GM13977 (cell line): ENCODE measurements around the gene PDCD7.
"Not testable (repeated sequence)": the region's sequence is repeated elsewhere in the genome, so short reads cannot be mapped to it uniquely, and the experiment has no call there.

Experiments
- DNase-seq: peaks from one replicate; pipeline ENCODE4 v3.0.0; 2012; ENCODE audit warnings: low spot score
- CTCF ChIP-seq: IDR thresholded peaks from 2 replicates; pipeline ENCODE4 v1.5.1; 2012; ENCODE audit warnings: mild to moderate bottlenecking, control low read depth; ENCODE audit not compliant: insufficient read depth; ENCODE audit errors: extremely low read depth, missing control alignments
- in situ Hi-C: fragments of 300-500 bp; cut with MboI; formaldehyde crosslinking; loops from one replicate; pipeline ENCODE4 v1.12.0; 2022; ENCODE audit warnings: low sequenced_read_pairs, low pct_unique_long_range_greater_than_20kb, mixed read lengths, inconsistent platforms; ENCODE audit not compliant: unreplicated experiment

Gene PDCD7

GRCh38 chr15:65102912-65103311 is 30.7 kb downstream of the PDCD7 start:
- TF ChIP-seq CTCF: no peak
- in situ Hi-C loops: no loop called here
- no peak for DNase-seq

DNA sequence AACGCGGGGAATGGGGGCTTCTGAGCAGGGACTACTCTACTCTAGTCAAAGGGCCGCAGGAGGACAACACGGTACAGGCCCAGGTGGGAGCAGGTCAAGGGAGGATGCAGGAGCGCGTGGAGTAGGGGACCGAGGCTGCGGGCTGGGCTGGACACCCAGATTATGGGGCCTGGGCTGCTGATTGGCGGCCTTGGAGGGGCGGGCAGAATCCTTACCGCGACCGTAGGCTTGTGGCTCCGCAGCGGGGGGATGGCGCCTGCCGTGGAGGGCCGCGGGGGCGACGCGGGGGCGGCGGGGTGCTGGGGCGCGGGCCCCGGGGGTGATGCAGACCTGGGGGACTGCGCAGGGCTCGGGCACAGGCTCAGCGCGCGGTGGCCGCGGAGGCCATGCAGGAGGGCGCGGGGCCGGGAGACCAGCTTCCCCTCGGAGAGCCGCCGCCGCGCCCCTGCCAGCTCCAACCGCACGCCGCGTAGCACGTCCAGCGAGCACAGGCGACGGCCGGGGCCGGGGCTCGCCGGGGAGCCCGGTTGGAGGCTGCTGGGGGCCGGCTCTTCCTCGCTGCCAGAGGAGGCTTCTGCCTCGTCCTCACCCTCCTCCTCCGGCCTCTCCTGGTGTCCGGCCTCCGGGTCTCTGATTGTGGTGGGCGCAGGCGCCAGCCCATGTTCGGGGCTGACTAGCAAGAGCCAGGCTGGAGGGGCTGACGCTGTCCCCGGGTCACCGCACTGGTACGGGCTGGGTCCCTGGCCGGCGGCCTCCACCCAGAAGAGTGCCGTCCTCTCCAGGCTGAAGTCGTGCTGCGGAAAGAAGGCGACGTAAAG is 31.5 kb downstream of the PDCD7 start:
- DNase-seq: no peak
- in situ Hi-C loops: no loop called here
- no peak for TF ChIP-seq CTCF

DNA sequence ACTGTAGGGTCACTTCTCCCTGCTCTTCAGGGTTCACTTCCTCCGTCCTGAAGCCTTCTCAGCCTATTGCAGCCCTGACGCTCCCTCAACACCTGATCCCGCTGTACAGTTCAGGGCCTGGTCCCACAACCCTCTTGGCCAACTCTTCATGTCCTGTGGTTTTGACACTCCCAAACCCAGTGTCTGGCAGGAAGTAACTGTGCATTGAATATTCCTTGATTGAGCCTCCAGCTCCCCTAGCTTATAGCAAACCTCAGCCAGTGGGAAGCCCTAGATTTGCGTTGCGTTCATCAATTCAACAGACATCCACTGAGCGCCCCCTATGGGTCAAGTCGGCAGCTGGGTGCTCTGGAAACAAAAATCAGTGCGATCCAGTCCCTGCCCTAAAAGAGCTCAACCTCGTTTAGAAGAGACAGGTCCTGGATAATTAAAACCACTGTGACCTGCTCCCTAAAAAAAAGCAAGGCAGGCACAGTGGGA is 32.2 kb downstream of the PDCD7 start:
- in situ Hi-C loops: no loop called here
- DNase-seq: peak; percentile 77
- peak; percentile 81 for TF ChIP-seq CTCF

DNA sequence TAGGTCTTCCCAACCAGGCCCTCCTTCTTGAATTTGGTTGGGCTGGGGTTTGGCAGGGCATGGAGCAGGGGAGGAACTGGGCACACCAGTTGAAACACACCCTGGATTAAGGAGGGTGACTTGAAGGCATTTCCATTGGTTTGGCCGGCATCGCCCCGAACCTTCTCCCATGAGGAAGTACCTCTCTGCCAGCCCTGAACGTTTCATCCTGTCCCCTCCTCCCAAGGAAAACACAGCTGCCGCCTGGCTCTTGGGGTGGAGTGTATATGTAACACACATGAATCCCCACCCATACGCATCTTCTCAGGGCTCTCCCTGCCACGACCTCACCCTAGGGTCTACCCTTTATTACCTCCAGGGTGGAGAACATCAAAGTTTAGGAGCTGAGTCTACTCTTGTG is 33.2 kb downstream of the PDCD7 start:
- TF ChIP-seq CTCF: no peak
- DNase-seq: no peak
- in situ Hi-C loops: no loop called here

DNA sequence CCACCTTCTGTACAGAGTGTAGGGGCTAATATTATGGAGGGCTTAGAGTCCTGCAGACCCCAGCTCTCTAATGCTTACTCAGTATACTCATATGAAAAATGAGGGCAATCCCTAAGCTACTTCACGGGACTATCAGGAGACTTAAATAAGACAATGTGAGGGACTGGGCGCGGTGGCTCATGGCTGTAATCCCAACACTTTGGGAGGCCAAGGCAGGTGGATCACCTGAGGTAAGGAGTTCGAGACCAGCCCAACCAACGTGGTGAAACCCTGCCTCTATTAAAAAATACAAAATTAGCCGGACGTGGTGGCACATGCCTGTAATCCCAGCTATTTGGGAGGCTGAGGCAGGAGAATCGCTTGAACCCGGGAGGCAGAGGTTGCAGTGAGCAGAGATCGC is 33.8 kb downstream of the PDCD7 start:
- in situ Hi-C loops, DNase-seq: not testable (repeated sequence)

GRCh38 chr15:65099336-65099735 is 34.3 kb downstream of the PDCD7 start:
- no peak for DNase-seq
- TF ChIP-seq CTCF: no peak
- in situ Hi-C loops: no loop called here

- in situ Hi-C loops: no loop called here
- no peak for DNase-seq
- TF ChIP-seq CTCF: no peak
These were observed 35.9 kb downstream of the PDCD7 start for GRCh38 chr15:65097651-65098263.
